ENCODE results near the gene ADGRG1. TPM values are rescaled to one million over a fixed set of nuclear protein-coding genes. Genes with fewer than 3 reads are reported as not detected.

The ADGRG1 gene
- polyA plus RNA-seq, 1 of the 3 experiments (the other 2 are of a cell fraction), result 7.4 TPM

DNA sequence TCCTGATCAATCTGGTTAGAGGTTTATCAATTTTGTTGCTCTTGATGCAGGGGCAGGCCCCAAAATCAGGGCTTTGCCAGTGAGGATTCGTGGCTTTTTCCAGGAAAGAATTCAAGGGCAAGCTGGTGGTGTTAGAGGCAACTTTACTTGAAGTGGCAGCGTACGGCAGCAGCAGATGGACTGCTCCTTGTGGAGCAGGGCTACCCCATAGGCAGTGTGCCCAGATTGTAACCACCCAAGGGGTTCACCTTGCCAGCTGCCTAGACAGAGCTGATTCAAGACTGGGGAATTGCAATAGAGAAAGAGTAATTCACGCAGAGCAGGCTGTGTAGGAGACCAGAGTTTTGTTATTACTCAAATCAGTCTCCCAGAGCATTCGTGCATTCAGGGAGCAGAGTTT, 82.9 kb downstream of the ADGRG1 start:
- Histone ChIP-seq H3K79me2 (ENCODE audit: insufficient read depth) (no peaks in the 10 kb centered on the region), H3K27me3 (ENCODE audit: insufficient read depth) (peaks cover 17% of the 10 kb centered on the region), H3K9ac (no peak overlapping the region), H3K4me2 (no peak overlapping the region), H3K27ac (ENCODE audit: low read depth in 2 of 2, low read length in 1 of 2) (no peak overlapping the region), H3K9me3 (no peaks in the 10 kb centered on the region), H3K4me1 (ENCODE audit: control insufficient read depth in 1 of 2, insufficient read depth in 2 of 2, low read depth in 1 of 2, low read length in 1 of 2) (no peaks in the 10 kb centered on the region; a peak in 1 of 4 replicates), H2AFZ (ENCODE audit: low read depth) (no peak overlapping the region), H3F3A (replicated peaks; ENCODE audit: insufficient read depth) (no peaks in the 10 kb centered on the region), H3K9me2 (no peaks in the 10 kb centered on the region), H3K4me3 (ENCODE audit: low read depth in 2 of 2, low read length in 1 of 2) (no peak overlapping the region), H3K36me3 (replicated peaks in 1 of 2; ENCODE audit: control insufficient read depth in 1 of 2, insufficient read depth in 2 of 2, low read length in 1 of 2) (no peaks in the 10 kb centered on the region), H4K20me1 (ENCODE audit: insufficient read depth) (no peaks in the 10 kb centered on the region)
- WGBS (ENCODE audit: low lambda C conversion rate), result 66% methylated on average over 5 of the region's 5 CpGs
- TF ChIP-seq FOXJ3 (CRISPR knock-in tag; IDR thresholded peaks at IDR 0.05) (no peak), CHD2 (IDR thresholded peaks at IDR 0.05; ENCODE audit: low read length, partially characterized antibody) (no peak), SIN3A (IDR thresholded peaks at IDR 0.05; ENCODE audit: borderline replicate concordance, low read depth, low read length) (no peak), NRF1 (IDR thresholded peaks at IDR 0.05; ENCODE audit: low read depth, low read length) (no peak), EZH2phosphoT487 (IDR thresholded peaks at IDR 0.05; ENCODE audit: borderline replicate concordance, low read depth) (no peak), USF1 (IDR thresholded peaks at IDR 0.05; ENCODE audit: borderline replicate concordance, low read depth) (no peak), JUND (IDR thresholded peaks at IDR 0.05) (no peak), TCF12 (IDR thresholded peaks at IDR 0.05) (no peak), NFIC (IDR thresholded peaks at IDR 0.05; ENCODE audit: borderline replicate concordance) (no peak), SMC3 (IDR thresholded peaks at IDR 0.05; ENCODE audit: low read depth, low read length) (no peak), FOXM1 (IDR thresholded peaks at IDR 0.05; ENCODE audit: low read depth) (no peak), RCOR1 (IDR thresholded peaks at IDR 0.05; ENCODE audit: low read length) (no peak), MAX (IDR thresholded peaks at IDR 0.05; ENCODE audit: low read depth) (no peak), RFX5 (IDR thresholded peaks at IDR 0.05; ENCODE audit: low read length) (no peak), FOSL2 (IDR thresholded peaks at IDR 0.05; ENCODE audit: borderline replicate concordance, low read depth) (no peak), PBX3 (IDR thresholded peaks at IDR 0.05) (no peak), RAD21 (IDR thresholded peaks at IDR 0.05; ENCODE audit: low read length) (no peak)
- TF ChIP-seq, protein P1, sequence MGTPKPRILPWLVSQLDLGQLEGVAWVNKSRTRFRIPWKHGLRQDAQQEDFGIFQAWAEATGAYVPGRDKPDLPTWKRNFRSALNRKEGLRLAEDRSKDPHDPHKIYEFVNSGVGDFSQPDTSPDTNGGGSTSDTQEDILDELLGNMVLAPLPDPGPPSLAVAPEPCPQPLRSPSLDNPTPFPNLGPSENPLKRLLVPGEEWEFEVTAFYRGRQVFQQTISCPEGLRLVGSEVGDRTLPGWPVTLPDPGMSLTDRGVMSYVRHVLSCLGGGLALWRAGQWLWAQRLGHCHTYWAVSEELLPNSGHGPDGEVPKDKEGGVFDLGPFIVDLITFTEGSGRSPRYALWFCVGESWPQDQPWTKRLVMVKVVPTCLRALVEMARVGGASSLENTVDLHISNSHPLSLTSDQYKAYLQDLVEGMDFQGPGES (IDR thresholded peaks at IDR 0.05; ENCODE audit: low read depth, low read length), result no peak
- TF ChIP-seq, protein P2, sequence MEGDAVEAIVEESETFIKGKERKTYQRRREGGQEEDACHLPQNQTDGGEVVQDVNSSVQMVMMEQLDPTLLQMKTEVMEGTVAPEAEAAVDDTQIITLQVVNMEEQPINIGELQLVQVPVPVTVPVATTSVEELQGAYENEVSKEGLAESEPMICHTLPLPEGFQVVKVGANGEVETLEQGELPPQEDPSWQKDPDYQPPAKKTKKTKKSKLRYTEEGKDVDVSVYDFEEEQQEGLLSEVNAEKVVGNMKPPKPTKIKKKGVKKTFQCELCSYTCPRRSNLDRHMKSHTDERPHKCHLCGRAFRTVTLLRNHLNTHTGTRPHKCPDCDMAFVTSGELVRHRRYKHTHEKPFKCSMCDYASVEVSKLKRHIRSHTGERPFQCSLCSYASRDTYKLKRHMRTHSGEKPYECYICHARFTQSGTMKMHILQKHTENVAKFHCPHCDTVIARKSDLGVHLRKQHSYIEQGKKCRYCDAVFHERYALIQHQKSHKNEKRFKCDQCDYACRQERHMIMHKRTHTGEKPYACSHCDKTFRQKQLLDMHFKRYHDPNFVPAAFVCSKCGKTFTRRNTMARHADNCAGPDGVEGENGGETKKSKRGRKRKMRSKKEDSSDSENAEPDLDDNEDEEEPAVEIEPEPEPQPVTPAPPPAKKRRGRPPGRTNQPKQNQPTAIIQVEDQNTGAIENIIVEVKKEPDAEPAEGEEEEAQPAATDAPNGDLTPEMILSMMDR (IDR thresholded peaks at IDR 0.05), result no peak
- TF ChIP-seq, protein P3, sequence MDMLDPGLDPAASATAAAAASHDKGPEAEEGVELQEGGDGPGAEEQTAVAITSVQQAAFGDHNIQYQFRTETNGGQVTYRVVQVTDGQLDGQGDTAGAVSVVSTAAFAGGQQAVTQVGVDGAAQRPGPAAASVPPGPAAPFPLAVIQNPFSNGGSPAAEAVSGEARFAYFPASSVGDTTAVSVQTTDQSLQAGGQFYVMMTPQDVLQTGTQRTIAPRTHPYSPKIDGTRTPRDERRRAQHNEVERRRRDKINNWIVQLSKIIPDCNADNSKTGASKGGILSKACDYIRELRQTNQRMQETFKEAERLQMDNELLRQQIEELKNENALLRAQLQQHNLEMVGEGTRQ (IDR thresholded peaks at IDR 0.05; ENCODE audit: borderline replicate concordance, low read depth, low read length), result no peak
- ChIA-PET POLR2A (no interaction called here), CTCF (interaction anchor here (1.0 to 2.3 kb wide), 3 partner anchors 8 to 135 kb away, joined by 3 to 10 read pairs (median 4); partner anchors contain the start of gene KATNB1)
- no peak for DNase-seq
